OCI-LY3 (cell line): ENCODE measurements around the gene NINL.

Experiments
- EZH2phosphoT487 ChIP-seq: fragments of 200-600 bp; shearing (Covaris generic); IDR thresholded peaks from 2 replicates; pipeline ENCODE4 v1.6.1; 2018; ENCODE audit warnings: antibody characterized with exemption, mixed run types, low read depth
- TF ChIP-seq, protein P1 (sequence below): fragments of 200-600, 300-600 bp; sonication (generic); IDR thresholded peaks from 2 replicates; pipeline ENCODE4 v1.5.1; 2014; ENCODE audit warnings: antibody characterized with exemption, low read length, low read depth

DNA sequence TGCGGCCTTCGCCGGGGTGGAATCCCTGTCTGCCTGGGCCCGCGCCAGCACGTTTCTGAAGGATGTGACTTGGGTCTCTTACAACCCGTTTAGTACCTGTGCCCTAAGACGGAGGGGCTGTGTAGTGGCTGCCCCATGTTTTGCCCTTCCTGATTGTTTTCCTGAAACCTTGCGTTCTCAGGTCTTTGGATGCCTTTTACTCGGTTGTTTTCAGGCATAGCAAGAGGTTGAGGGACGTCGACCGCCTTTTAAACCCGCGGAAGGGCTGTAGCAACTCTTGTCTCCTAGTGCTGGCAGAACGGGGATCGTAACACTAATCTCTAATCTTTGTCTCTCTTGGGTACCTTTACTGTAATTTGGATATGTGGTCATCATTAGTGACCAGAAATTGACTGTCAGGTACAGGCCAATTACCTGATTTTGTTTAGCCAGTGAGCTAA, 39.2 kb upstream of the NINL start:
- TF ChIP-seq, protein P1, sequence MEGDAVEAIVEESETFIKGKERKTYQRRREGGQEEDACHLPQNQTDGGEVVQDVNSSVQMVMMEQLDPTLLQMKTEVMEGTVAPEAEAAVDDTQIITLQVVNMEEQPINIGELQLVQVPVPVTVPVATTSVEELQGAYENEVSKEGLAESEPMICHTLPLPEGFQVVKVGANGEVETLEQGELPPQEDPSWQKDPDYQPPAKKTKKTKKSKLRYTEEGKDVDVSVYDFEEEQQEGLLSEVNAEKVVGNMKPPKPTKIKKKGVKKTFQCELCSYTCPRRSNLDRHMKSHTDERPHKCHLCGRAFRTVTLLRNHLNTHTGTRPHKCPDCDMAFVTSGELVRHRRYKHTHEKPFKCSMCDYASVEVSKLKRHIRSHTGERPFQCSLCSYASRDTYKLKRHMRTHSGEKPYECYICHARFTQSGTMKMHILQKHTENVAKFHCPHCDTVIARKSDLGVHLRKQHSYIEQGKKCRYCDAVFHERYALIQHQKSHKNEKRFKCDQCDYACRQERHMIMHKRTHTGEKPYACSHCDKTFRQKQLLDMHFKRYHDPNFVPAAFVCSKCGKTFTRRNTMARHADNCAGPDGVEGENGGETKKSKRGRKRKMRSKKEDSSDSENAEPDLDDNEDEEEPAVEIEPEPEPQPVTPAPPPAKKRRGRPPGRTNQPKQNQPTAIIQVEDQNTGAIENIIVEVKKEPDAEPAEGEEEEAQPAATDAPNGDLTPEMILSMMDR: no peak
- TF ChIP-seq EZH2phosphoT487: no peak
